HepG2 (cell line): ENCODE measurements around the gene TLE2. TPM values are rescaled to one million over a fixed set of nuclear protein-coding genes. Genes with fewer than 3 reads are reported as not detected.

ENCODE experiments used
- ATAC-seq: fragments of 200-7000 bp; cut with Tn5 transposase; 3 replicates; pipeline ENCODE4 v1.9.1; 2020; ENCODE audit warnings: mild to moderate bottlenecking, moderate library complexity
- BruUV-seq: library from RNA; stranded (reverse); fragments of 400-500 nt; replicated peaks from 2 replicates; lab custom pipeline; 2021; lab: Mats Ljungman, UMichigan
- CTCF ChIA-PET: fragments of 300-600 bp; formaldehyde crosslinking; extraction: SDS; loops from one replicate; lab custom pipeline; 2021; ENCODE audit warnings: low total read pairs, inconsistent platforms, low intra/inter-chr PET ratio; lab: Yijun Ruan, JAX
- POLR2A ChIA-PET: fragments of 350-600 bp; sonication (Branson Sonifier 250); formaldehyde crosslinking; loops from one replicate; lab custom pipeline; 2020; ENCODE audit warnings: antibody characterized with exemption, inconsistent platforms; lab: Yijun Ruan, JAX
- DNase-seq: peaks from one replicate; pipeline ENCODE4 v3.0.0-alpha.2; 2015; ENCODE audit warnings: low spot score
- FAIRE-seq: peaks from 3 replicates; lab custom pipeline; 2011; peaks lifted over from hg19 to GRCh38; lab: Jason Lieb, UNC
- H2AFZ ChIP-seq: one replicate; pipeline ENCODE4 v1.6.1; 2011; ENCODE audit warnings: low read length, inconsistent platforms
- H3K27ac ChIP-seq: fragments of 300-600 bp; 3 replicates; pipeline ENCODE4 v1.8.0; 2011; ENCODE audit warnings: mixed run types, mild to moderate bottlenecking, mixed read lengths, low read length, inconsistent platforms; ENCODE audit not compliant: insufficient read depth; ENCODE audit errors: extremely low read length
- H3K27me3 ChIP-seq, 2 experiments: fragments of 200-600 bp in 1 of 2; 2 replicates in 1 of 2; 3 replicates in 1 of 2; pipeline versions ENCODE4 v1.6.0 to v1.8.0; 2011; ENCODE audit warnings: low read length in 2 of 2, mild to moderate bottlenecking in 2 of 2, moderate library complexity in 2 of 2, inconsistent platforms in 1 of 2; ENCODE audit not compliant: insufficient read depth in 2 of 2, control insufficient read depth in 1 of 2
- H3K36me3 ChIP-seq, 2 experiments: fragments of 200-600 bp in 1 of 2; replicated peaks in 1 of 2; 2 replicates in 1 of 2; 3 replicates in 1 of 2; pipeline versions ENCODE4 v1.5.1 to v1.8.0; 2011; ENCODE audit warnings: low read length in 2 of 2, inconsistent platforms in 1 of 2; ENCODE audit not compliant: insufficient read depth in 2 of 2, control insufficient read depth in 1 of 2
- H3K4me1 ChIP-seq: 2 replicates; pipeline ENCODE4 v1.5.1; 2012; ENCODE audit warnings: low read length, inconsistent platforms; ENCODE audit not compliant: insufficient read depth
- H3K4me2 ChIP-seq: 2 replicates; pipeline ENCODE4 v1.6.0; 2011; ENCODE audit warnings: low read depth, low read length, inconsistent platforms
- H3K4me3 ChIP-seq, 3 experiments: fragments of 200-600 bp in 1 of 3; sonication (generic), shearing (Covaris generic) in 1 of 3; replicated peaks in 1 of 3; 2 replicates each; pipeline ENCODE4 v1.5.1; 2011 to 2016; ENCODE audit warnings: low read length in 3 of 3, inconsistent platforms in 2 of 3, low read depth in 2 of 3, mild to moderate bottlenecking in 2 of 3, control low read depth in 1 of 3, mixed read lengths in 1 of 3; ENCODE audit not compliant: insufficient read depth in 1 of 3
- H3K79me2 ChIP-seq: one replicate; pipeline ENCODE4 v1.6.1; 2011; ENCODE audit warnings: low read length, inconsistent platforms; ENCODE audit not compliant: insufficient read depth
- H3K9ac ChIP-seq: 2 replicates; pipeline ENCODE4 v1.6.0; 2011; ENCODE audit warnings: mild to moderate bottlenecking, low read depth, low read length, inconsistent platforms; ENCODE audit not compliant: insufficient read depth
- H3K9me3 ChIP-seq: 2 replicates; pipeline ENCODE4 v1.5.1; 2012; ENCODE audit warnings: mild to moderate bottlenecking, low read length
- H4K20me1 ChIP-seq: 2 replicates; pipeline ENCODE4 v1.6.0; 2011; ENCODE audit warnings: inconsistent platforms, mild to moderate bottlenecking, low read length, moderate library complexity; ENCODE audit not compliant: insufficient read depth
- DNMT3B ChIP-seq: conservative IDR thresholded peaks from 2 replicates; pipeline ENCODE4 v1.6.1; 2016; ENCODE audit warnings: missing biosample characterization, control low read depth
- HMGXB3 ChIP-seq: sonication (generic); formaldehyde crosslinking; IDR thresholded peaks from 2 replicates; pipeline ENCODE4 v1.4.0; 2020; ENCODE audit warnings: missing genetic modification reagents, borderline replicate concordance
- JUN ChIP-seq: sonication (generic); formaldehyde crosslinking; IDR thresholded peaks from 2 replicates; pipeline ENCODE4 v1.4.0; 2020; ENCODE audit warnings: mild to moderate bottlenecking, missing genetic modification reagents
- KDM6A ChIP-seq: IDR thresholded peaks from 2 replicates; pipeline ENCODE4 v1.6.1; 2016; ENCODE audit warnings: low read depth
- NCOA2 ChIP-seq: sonication (generic); formaldehyde crosslinking; IDR thresholded peaks from 2 replicates; pipeline ENCODE4 v1.8.0; 2022; ENCODE audit warnings: inconsistent platforms
- NFYB ChIP-seq: sonication (generic); formaldehyde crosslinking; IDR thresholded peaks from 2 replicates; pipeline ENCODE4 v1.4.0; 2020; ENCODE audit warnings: missing genetic modification reagents
- PBX2 ChIP-seq: IDR thresholded peaks from 2 replicates; pipeline ENCODE4 v1.6.1; 2016; ENCODE audit warnings: control low read depth
- PPARG ChIP-seq: conservative IDR thresholded peaks from 2 replicates; pipeline ENCODE4 v1.6.1; 2016; ENCODE audit warnings: missing biosample characterization, missing genetic modification reagents
- RCOR2 ChIP-seq: IDR thresholded peaks from 2 replicates; pipeline ENCODE4 v1.6.1; 2016; ENCODE audit warnings: missing biosample characterization, missing genetic modification reagents
- RFX1 ChIP-seq: fragments of 450-650 bp; IDR thresholded peaks from 2 replicates; pipeline ENCODE4 v1.6.1; 2017
- SP1 ChIP-seq, 2 experiments: fragments of 450-650 bp in 1 of 2; sonication (generic) in 1 of 2; formaldehyde crosslinking in 1 of 2; IDR thresholded peaks; 2 replicates each; pipeline versions ENCODE4 v1.4.0 to v1.6.1; 2016 to 2020; ENCODE audit warnings: missing genetic modification reagents in 1 of 2
- TRAFD1 ChIP-seq: sonication (generic); formaldehyde crosslinking; IDR thresholded peaks from 2 replicates; pipeline ENCODE4 v1.5.1; 2020; ENCODE audit warnings: missing genetic modification reagents, mild to moderate bottlenecking, borderline replicate concordance
- ZBTB4 ChIP-seq: sonication (generic); formaldehyde crosslinking; IDR thresholded peaks from 2 replicates; pipeline ENCODE4 v1.4.0; 2020; ENCODE audit warnings: missing genetic modification reagents, mild to moderate bottlenecking, borderline replicate concordance
- ZC3H13 ChIP-seq: sonication (generic); formaldehyde crosslinking; IDR thresholded peaks from 2 replicates; pipeline ENCODE4 v1.8.1; 2023; ENCODE audit warnings: mild to moderate bottlenecking, missing genetic modification reagents, moderate library complexity
- ZNF768 ChIP-seq: sonication (generic); formaldehyde crosslinking; IDR thresholded peaks from 2 replicates; pipeline ENCODE4 v1.4.0; 2020; ENCODE audit warnings: missing genetic modification reagents
- ZNF839 ChIP-seq: sonication (generic); formaldehyde crosslinking; IDR thresholded peaks from 2 replicates; pipeline ENCODE4 v1.4.0; 2020; ENCODE audit warnings: missing genetic modification reagents, mild to moderate bottlenecking, borderline replicate concordance
- WGBS: methylation state at CpG from one replicate; pipeline ENCODE4 v1.1.6; 2017; ENCODE audit warnings: low lambda C conversion rate; 5-methylcytosine and 5-hydroxymethylcytosine counted together
- in situ Hi-C: cut with HindIII; loops from 2 replicates; pipeline ENCODE4 v1.10.0; 2017; ENCODE audit warnings: low pct_unique_long_range_greater_than_20kb; ENCODE audit not compliant: extremely low pct_ligation_motif_present
- intact Hi-C: fragments of 100-400 bp; cut with micrococcal nuclease; formaldehyde crosslinking; loops from one replicate; pipeline ENCODE4 v1.10.0; 2022; ENCODE audit not compliant: unreplicated experiment
- polyA plus RNA-seq, 8 experiments: library from polyadenylated mRNA; depleted of rRNA in 3 of 8; stranded (reverse) in 7 of 8; unstranded in 1 of 8; fragments of >200 nt; fragmentation: Illumina TruSeq in 4 of 8; extraction: Trizol in 4 of 8; gene quantifications; 2 replicates each; pipeline versions ENCODE4 v1.2.1 to v1.2.3, GENCODE V29; 2011 to 2016; ENCODE audit warnings: low read depth in 4 of 8, missing spikeins in 1 of 8, mixed read lengths in 1 of 8; ENCODE audit not compliant: insufficient read depth in 1 of 8
- total RNA-seq, 5 experiments: library from RNA; depleted of rRNA; stranded (reverse); fragments of >200 nt; fragmentation: Illumina TruSeq; extraction: Trizol; gene quantifications; 2 replicates each; pipeline ENCODE4 v1.2.3, GENCODE V29; 2016; ENCODE audit warnings: low read depth in 1 of 5

TLE2 gene
- total and polyA plus RNA-seq, 2 of the 13 experiments (the other 11 are each of a cell fraction or from before 2014, with no cell fraction given), result 0.07 to 0.81 TPM

GRCh38 chr19:3073159-3073563 is 44.1 kb upstream of the TLE2 start:
- CTCF ChIA-PET, result no interaction called here
- TF ChIP-seq DNMT3B (CRISPR knock-in tag) (no peak), TRAFD1 (CRISPR knock-in tag) (no peak), SP1 (IDR thresholded peaks at IDR 0.05) (no peak), SP1 (CRISPR knock-in tag; IDR thresholded peaks at IDR 0.05) (no peak), JUN (CRISPR knock-in tag) (no peak), PBX2 (CRISPR knock-in tag) (no peak), ZC3H13 (CRISPR knock-in tag) (no peak), ZBTB4 (no peak), KDM6A (no peak), NFYB (peak; percentile 54), NCOA2 (no peak), HMGXB3 (CRISPR knock-in tag) (no peak), ZNF768 (CRISPR knock-in tag) (no peak), ZNF839 (CRISPR knock-in tag) (no peak), RFX1 (peak; percentile 66; the same call in 1 of the 2 replicates), RCOR2 (no peak), PPARG (CRISPR knock-in tag) (no peak)

More at GRCh38 chr19:3073159-3073563, 44.1 kb upstream of the TLE2 start:
- no peaks in the 10 kb centered on the region for H4K20me1 ChIP-seq
- no peaks in the 10 kb centered on the region for H3K79me2 ChIP-seq
- H3K4me2 ChIP-seq, result no peak overlapping the region
- H3K36me3 ChIP-seq, result no peaks in the 10 kb centered on the region
- H2AFZ ChIP-seq, result no peak overlapping the region
- 2% methylated on average over 2 of the region's 3 CpGs for WGBS
- no peak overlapping the region for H3K4me3 ChIP-seq
- POLR2A ChIA-PET, result interaction anchor here (0.7 kb wide), 2 partner anchors 8 to 96 kb away, joined by 3 read pairs; partner anchors contain the start of gene TLE6
- intact Hi-C loops, result no loop called here
- ATAC-seq (peak; percentile 32), DNase-seq (peak; percentile 71), FAIRE-seq (no peak)
- no peak overlapping the region for H3K27ac ChIP-seq
- H3K4me1 ChIP-seq, result peaks cover 28% of the 10 kb centered on the region
- no peaks in the 10 kb centered on the region for H3K9me3 ChIP-seq
- H3K27me3 ChIP-seq, result no peaks in the 10 kb centered on the region
- in situ Hi-C loops, result loop anchor here (10.0 kb wide), 1 partner anchor 52 kb away; no protein-coding TSS in a partner anchor
- no peak overlapping the region for H3K9ac ChIP-seq
- no TSS peak for BruUV-seq
